Measurements from ENCODE around the gene TOLLIP. TPM values are rescaled to one million over a fixed set of nuclear protein-coding genes. Genes with fewer than 3 reads are reported as not detected.

The TOLLIP gene
- polyA plus RNA-seq, 2 of the 4 experiments (the other 2 are of a cell fraction), result 26.5 to 37.9 TPM

DNA sequence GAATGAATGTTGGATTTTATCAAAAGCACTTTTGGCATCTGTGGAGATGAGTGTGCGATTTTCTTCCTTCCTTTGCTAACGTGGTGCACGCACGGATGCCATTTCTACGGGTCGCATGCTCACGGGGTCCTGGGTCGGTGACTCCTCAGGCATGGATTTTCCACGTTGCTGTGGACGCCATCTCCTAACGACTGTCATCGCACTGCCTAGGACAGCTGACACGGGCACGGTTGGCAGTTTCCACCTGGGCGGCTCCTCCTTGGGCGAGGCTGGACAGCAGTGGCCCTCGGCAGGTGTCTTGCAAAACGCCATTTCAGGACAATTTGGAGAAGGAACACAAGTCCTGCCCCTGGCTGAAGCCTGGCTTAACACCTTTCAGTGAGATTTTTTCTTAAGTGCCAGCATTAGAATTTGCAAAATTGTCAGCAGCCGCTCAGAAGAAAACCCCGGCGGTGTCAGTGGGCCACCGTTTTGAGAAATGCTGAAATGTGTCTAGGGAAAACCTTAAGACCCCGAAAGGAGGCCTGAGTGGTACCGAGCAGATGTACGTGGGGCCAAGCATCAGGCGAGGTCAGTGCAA lies 34.7 kb upstream of the TOLLIP start:
- Histone ChIP-seq H3K4me2 (no peak overlapping the region), H3K4me3 (no peak overlapping the region), H3K27ac (no peak overlapping the region), H3K9me3 (no peaks in the 10 kb centered on the region), H3K4me1 (no peaks in the 10 kb centered on the region)
- WGBS (ENCODE audit: missing lambda C conversion rate), result 82% methylated on average over 26 of the region's 26 CpGs
- DNase-seq (ENCODE audit: low read depth in 1 of 2, low spot score in 1 of 2) (no peak), ATAC-seq (no peak), FAIRE-seq (no peak)
- POLR2A ChIA-PET, result no interaction called here
- TF ChIP-seq HEYL (CRISPR knock-in tag; IDR thresholded peaks at IDR 0.05) (no peak), MYC (IDR thresholded peaks at IDR 0.05; ENCODE audit: borderline replicate concordance, low read length) (no peak), FOXS1 (CRISPR knock-in tag; IDR thresholded peaks at IDR 0.05) (no peak), HOXB13 (CRISPR knock-in tag; IDR thresholded peaks at IDR 0.05; ENCODE audit: low read depth) (no peak), SMC3 (IDR thresholded peaks at IDR 0.05) (no peak), RNF2 (IDR thresholded peaks at IDR 0.05; ENCODE audit: borderline replicate concordance, low read depth) (no peak), CBX2 (IDR thresholded peaks at IDR 0.05; ENCODE audit: borderline replicate concordance, low read depth) (no peak), CHD2 (IDR thresholded peaks at IDR 0.05; ENCODE audit: low read length, partially characterized antibody) (no peak), RFX5 (IDR thresholded peaks at IDR 0.05) (no peak)
- TF ChIP-seq, protein P1, sequence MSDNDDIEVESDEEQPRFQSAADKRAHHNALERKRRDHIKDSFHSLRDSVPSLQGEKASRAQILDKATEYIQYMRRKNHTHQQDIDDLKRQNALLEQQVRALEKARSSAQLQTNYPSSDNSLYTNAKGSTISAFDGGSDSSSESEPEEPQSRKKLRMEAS (IDR thresholded peaks at IDR 0.05), result no peak
- TF ChIP-seq, protein P2, sequence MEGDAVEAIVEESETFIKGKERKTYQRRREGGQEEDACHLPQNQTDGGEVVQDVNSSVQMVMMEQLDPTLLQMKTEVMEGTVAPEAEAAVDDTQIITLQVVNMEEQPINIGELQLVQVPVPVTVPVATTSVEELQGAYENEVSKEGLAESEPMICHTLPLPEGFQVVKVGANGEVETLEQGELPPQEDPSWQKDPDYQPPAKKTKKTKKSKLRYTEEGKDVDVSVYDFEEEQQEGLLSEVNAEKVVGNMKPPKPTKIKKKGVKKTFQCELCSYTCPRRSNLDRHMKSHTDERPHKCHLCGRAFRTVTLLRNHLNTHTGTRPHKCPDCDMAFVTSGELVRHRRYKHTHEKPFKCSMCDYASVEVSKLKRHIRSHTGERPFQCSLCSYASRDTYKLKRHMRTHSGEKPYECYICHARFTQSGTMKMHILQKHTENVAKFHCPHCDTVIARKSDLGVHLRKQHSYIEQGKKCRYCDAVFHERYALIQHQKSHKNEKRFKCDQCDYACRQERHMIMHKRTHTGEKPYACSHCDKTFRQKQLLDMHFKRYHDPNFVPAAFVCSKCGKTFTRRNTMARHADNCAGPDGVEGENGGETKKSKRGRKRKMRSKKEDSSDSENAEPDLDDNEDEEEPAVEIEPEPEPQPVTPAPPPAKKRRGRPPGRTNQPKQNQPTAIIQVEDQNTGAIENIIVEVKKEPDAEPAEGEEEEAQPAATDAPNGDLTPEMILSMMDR (IDR thresholded peaks at IDR 0.05), result no peak
- TF ChIP-seq, protein P3, sequence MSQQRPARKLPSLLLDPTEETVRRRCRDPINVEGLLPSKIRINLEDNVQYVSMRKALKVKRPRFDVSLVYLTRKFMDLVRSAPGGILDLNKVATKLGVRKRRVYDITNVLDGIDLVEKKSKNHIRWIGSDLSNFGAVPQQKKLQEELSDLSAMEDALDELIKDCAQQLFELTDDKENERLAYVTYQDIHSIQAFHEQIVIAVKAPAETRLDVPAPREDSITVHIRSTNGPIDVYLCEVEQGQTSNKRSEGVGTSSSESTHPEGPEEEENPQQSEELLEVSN (IDR thresholded peaks at IDR 0.05; ENCODE audit: borderline replicate concordance, low read depth), result no peak
- TF ChIP-seq, protein P4, sequence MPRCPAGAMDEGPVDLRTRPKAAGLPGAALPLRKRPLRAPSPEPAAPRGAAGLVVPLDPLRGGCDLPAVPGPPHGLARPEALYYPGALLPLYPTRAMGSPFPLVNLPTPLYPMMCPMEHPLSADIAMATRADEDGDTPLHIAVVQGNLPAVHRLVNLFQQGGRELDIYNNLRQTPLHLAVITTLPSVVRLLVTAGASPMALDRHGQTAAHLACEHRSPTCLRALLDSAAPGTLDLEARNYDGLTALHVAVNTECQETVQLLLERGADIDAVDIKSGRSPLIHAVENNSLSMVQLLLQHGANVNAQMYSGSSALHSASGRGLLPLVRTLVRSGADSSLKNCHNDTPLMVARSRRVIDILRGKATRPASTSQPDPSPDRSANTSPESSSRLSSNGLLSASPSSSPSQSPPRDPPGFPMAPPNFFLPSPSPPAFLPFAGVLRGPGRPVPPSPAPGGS (IDR thresholded peaks at IDR 0.05), result no peak
- CTCF ChIA-PET, result no interaction called here

DNA sequence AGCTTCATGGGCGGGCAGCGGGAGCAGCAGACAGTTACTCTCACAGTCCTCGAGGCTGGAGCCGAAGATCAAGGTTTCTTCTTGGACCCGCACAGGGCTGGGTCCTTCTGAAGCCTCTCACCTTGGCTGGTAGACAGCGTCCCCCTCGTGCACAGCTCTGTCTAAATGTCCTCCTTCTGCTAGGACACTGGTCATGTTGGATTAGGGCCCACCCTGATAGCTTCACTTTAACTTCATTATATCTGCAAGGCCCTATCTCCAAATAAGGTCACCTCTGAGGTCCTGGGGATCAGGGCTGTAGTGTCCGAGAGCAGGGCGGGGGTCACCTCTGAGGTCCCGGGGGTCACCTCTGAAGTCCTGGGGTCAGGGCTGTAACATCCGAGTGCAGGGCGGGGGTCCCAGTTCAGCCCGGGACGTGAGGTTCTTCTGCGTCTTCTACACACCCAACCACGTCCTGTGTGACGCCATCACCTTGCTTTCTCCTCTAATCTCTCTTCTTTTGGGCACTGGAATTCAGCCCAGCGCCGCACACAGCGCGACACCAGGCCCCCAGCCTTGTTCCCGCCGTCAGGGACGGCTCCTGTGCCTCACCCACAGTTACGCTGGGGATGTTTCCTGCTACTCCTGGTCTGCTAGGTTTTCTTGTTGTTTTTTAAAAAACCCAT lies 34.1 kb upstream of the TOLLIP start:
- 81% methylated on average over 25 of the region's 25 CpGs for WGBS (ENCODE audit: missing lambda C conversion rate)
- ChIA-PET CTCF (interaction anchor here (0.7 to 1.0 kb wide), 3 partner anchors 38 to 203 kb away, joined by 3 read pairs; partner anchors contain the start of gene BRSK2), POLR2A (interaction anchor here (1.9 kb wide), 1 partner anchor 8 kb away, joined by 11 read pairs; no protein-coding TSS in a partner anchor)
- no peak for FAIRE-seq
- Histone ChIP-seq H3K4me1 (no peaks in the 10 kb centered on the region), H3K9me3 (no peaks in the 10 kb centered on the region), H3K4me3 (no peak overlapping the region), H3K27ac (no peak overlapping the region), H3K4me2 (no peak overlapping the region)
- no peak for ATAC-seq
- no peak for DNase-seq (ENCODE audit: low read depth in 1 of 2, low spot score in 1 of 2)
- TF ChIP-seq POLR2AphosphoS2 (conservative IDR thresholded peaks at IDR 0.05; ENCODE audit: low read length), result no peak
- TF ChIP-seq ESRRA (IDR thresholded peaks at IDR 0.05; ENCODE audit: borderline replicate concordance, low read length), result no peak
- TF ChIP-seq KDM5A (IDR thresholded peaks at IDR 0.05), result no peak
- no peak for TF ChIP-seq NFE2L2 (conservative IDR thresholded peaks at IDR 0.05; ENCODE audit: low read length)
- no peak for TF ChIP-seq BHLHE40 (IDR thresholded peaks at IDR 0.05; ENCODE audit: low read depth, low read length)
- TF ChIP-seq MAFK (IDR thresholded peaks at IDR 0.05; ENCODE audit: partially characterized antibody), result no peak
- TF ChIP-seq, protein P5, sequence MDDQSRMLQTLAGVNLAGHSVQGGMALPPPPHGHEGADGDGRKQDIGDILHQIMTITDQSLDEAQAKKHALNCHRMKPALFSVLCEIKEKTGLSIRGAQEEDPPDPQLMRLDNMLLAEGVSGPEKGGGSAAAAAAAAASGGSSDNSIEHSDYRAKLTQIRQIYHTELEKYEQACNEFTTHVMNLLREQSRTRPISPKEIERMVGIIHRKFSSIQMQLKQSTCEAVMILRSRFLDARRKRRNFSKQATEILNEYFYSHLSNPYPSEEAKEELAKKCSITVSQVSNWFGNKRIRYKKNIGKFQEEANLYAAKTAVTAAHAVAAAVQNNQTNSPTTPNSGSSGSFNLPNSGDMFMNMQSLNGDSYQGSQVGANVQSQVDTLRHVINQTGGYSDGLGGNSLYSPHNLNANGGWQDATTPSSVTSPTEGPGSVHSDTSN (IDR thresholded peaks at IDR 0.05), result no peak
- TF ChIP-seq, protein P6, sequence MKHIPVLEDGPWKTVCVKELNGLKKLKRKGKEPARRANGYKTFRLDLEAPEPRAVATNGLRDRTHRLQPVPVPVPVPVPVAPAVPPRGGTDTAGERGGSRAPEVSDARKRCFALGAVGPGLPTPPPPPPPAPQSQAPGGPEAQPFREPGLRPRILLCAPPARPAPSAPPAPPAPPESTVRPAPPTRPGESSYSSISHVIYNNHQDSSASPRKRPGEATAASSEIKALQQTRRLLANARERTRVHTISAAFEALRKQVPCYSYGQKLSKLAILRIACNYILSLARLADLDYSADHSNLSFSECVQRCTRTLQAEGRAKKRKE (CRISPR knock-in tag; IDR thresholded peaks at IDR 0.05; ENCODE audit: low read depth), result no peak
- TF ChIP-seq, protein P7, sequence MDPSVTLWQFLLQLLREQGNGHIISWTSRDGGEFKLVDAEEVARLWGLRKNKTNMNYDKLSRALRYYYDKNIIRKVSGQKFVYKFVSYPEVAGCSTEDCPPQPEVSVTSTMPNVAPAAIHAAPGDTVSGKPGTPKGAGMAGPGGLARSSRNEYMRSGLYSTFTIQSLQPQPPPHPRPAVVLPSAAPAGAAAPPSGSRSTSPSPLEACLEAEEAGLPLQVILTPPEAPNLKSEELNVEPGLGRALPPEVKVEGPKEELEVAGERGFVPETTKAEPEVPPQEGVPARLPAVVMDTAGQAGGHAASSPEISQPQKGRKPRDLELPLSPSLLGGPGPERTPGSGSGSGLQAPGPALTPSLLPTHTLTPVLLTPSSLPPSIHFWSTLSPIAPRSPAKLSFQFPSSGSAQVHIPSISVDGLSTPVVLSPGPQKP (IDR thresholded peaks at IDR 0.05; ENCODE audit: low read depth, low read length), result no peak
- TF ChIP-seq JUNB (IDR thresholded peaks at IDR 0.05), result no peak
- TF ChIP-seq RNF2 (IDR thresholded peaks at IDR 0.05; ENCODE audit: borderline replicate concordance, low read depth), result no peak
- TF ChIP-seq ZC3H11A (IDR thresholded peaks at IDR 0.05), result no peak
- TF ChIP-seq CHD4 (IDR thresholded peaks at IDR 0.05; ENCODE audit: borderline replicate concordance), result no peak
- TF ChIP-seq, protein P3 (IDR thresholded peaks at IDR 0.05; ENCODE audit: borderline replicate concordance, low read depth), result no peak
- no peak for TF ChIP-seq POLR2A (IDR thresholded peaks at IDR 0.05; ENCODE audit: low read length)
- TF ChIP-seq, protein P8, sequence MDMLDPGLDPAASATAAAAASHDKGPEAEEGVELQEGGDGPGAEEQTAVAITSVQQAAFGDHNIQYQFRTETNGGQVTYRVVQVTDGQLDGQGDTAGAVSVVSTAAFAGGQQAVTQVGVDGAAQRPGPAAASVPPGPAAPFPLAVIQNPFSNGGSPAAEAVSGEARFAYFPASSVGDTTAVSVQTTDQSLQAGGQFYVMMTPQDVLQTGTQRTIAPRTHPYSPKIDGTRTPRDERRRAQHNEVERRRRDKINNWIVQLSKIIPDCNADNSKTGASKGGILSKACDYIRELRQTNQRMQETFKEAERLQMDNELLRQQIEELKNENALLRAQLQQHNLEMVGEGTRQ (IDR thresholded peaks at IDR 0.05), result no peak
- no peak for TF ChIP-seq SREBF2 (IDR thresholded peaks at IDR 0.05)
- no peak for TF ChIP-seq ZSCAN20 (CRISPR knock-in tag; IDR thresholded peaks at IDR 0.05)

All from A549 (cell line).